Mammary epithelial cell (primary cell): ENCODE measurements around the gene ZNF436.

Experiments
- CTCF ChIP-seq, 2 donors: IDR thresholded peaks in 1 of 2; conservative IDR thresholded peaks in 1 of 2; 2 replicates each; pipeline ENCODE4 v1.5.1; 2011 to 2012; ENCODE audit warnings: inconsistent platforms in 2 of 2, low read length in 2 of 2, mild to moderate bottlenecking in 2 of 2, control low read depth in 1 of 2, low read depth in 1 of 2; ENCODE audit not compliant: insufficient read depth in 1 of 2; ENCODE audit errors: extremely low read depth in 1 of 2
- EZH2 ChIP-seq: IDR thresholded peaks from 2 replicates; pipeline ENCODE4 v1.6.1; 2012; ENCODE audit warnings: low read length, inconsistent platforms, borderline replicate concordance

GRCh38 chr1:23403038-23403336 lies 33.4 kb upstream of the ZNF436 start:
- TF ChIP-seq CTCF (conservative IDR thresholded peaks at IDR 0.05 in 1 of 2, IDR thresholded peaks at IDR 0.05 in 1 of 2; ENCODE audit: extremely low read depth in 1 of 2, insufficient read depth in 1 of 2, low read depth in 1 of 2, low read length in 2 of 2) (no peak), EZH2 (no peak)
